ENCODE measurements around the gene DUXB. TPM values are rescaled to one million over a fixed set of nuclear protein-coding genes. Genes with fewer than 3 reads are reported as not detected.

DUXB gene
- total and polyA plus RNA-seq, 2 of the 13 experiments (the other 11 are each of a cell fraction or from before 2014, with no cell fraction given): not detected

DNA sequence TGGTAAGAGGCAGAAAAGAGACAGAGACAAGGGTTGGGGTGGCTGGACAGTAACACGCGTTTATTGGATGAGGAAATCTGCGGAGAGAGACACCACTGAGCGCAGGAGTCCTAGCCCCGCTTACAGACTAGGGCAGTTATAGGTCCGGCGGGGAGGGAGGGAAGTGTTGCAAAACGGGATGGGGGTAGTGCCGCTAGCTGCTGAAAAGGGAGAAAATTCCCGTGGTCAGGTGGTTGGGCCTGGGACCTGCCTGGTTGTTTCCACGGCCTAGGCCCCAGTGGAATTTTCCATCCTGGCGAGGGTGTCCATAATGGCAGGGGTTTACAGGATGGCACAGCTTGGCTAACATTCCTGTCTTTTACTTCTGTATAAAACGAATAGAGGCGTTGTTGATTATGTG is 19.0 kb downstream of the DUXB start (continued):
- no peak for TF ChIP-seq ZNF839 (CRISPR knock-in tag; IDR thresholded peaks at IDR 0.05; ENCODE audit: borderline replicate concordance)
- TF ChIP-seq SALL1 (CRISPR knock-in tag; IDR thresholded peaks at IDR 0.05): peak; percentile 22; the same call in 1 of the 2 replicates
- TF ChIP-seq CEBPB (IDR thresholded peaks at IDR 0.05; ENCODE audit: borderline replicate concordance, low read depth, low read length): peak; percentile 53; the same call in 1 of the 2 replicates
- TF ChIP-seq XRCC5 (optimal IDR thresholded peaks at IDR 0.05; ENCODE audit: low read length): peak; percentile 66
- TF ChIP-seq CHCHD3 (CRISPR knock-in tag; IDR thresholded peaks at IDR 0.05): no peak
- no peak for TF ChIP-seq KLF9 (CRISPR knock-in tag; IDR thresholded peaks at IDR 0.05; ENCODE audit: low read depth)
- TF ChIP-seq DMAP1 (CRISPR knock-in tag; IDR thresholded peaks at IDR 0.05): peak; percentile 24; the same call in 1 of the 2 replicates
- TF ChIP-seq, protein P1, sequence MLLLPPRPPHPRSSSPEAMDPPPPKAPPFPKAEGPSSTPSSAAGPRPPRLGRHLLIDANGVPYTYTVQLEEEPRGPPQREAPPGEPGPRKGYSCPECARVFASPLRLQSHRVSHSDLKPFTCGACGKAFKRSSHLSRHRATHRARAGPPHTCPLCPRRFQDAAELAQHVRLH (CRISPR knock-in tag; IDR thresholded peaks at IDR 0.05; ENCODE audit: borderline replicate concordance, low read depth): 0 out of 2 replicates have a peak, but pooled peaks have one; percentile 28
- TF ChIP-seq HMGA1 (CRISPR knock-in tag; conservative IDR thresholded peaks at IDR 0.05): no peak
- TF ChIP-seq ZNF12 (CRISPR knock-in tag; IDR thresholded peaks at IDR 0.05): no peak
- TF ChIP-seq ZNF777 (CRISPR knock-in tag; IDR thresholded peaks at IDR 0.05): no peak
- TF ChIP-seq, protein P2, sequence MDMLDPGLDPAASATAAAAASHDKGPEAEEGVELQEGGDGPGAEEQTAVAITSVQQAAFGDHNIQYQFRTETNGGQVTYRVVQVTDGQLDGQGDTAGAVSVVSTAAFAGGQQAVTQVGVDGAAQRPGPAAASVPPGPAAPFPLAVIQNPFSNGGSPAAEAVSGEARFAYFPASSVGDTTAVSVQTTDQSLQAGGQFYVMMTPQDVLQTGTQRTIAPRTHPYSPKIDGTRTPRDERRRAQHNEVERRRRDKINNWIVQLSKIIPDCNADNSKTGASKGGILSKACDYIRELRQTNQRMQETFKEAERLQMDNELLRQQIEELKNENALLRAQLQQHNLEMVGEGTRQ (IDR thresholded peaks at IDR 0.05; ENCODE audit: low read depth, low read length): no peak
- TF ChIP-seq, protein P2 (CRISPR knock-in tag; IDR thresholded peaks at IDR 0.05; ENCODE audit: borderline replicate concordance): no peak
- TF ChIP-seq CBX5 (CRISPR knock-in tag; IDR thresholded peaks at IDR 0.05; ENCODE audit: borderline replicate concordance): no peak
- TF ChIP-seq, protein P3, sequence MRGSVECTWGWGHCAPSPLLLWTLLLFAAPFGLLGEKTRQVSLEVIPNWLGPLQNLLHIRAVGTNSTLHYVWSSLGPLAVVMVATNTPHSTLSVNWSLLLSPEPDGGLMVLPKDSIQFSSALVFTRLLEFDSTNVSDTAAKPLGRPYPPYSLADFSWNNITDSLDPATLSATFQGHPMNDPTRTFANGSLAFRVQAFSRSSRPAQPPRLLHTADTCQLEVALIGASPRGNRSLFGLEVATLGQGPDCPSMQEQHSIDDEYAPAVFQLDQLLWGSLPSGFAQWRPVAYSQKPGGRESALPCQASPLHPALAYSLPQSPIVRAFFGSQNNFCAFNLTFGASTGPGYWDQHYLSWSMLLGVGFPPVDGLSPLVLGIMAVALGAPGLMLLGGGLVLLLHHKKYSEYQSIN (CRISPR knock-in tag; IDR thresholded peaks at IDR 0.05; ENCODE audit: borderline replicate concordance): no peak
- 0 out of 2 replicates have a peak, but pooled peaks have one; percentile 21 for TF ChIP-seq GATAD2A (CRISPR knock-in tag; IDR thresholded peaks at IDR 0.05)
- TF ChIP-seq, protein P4, sequence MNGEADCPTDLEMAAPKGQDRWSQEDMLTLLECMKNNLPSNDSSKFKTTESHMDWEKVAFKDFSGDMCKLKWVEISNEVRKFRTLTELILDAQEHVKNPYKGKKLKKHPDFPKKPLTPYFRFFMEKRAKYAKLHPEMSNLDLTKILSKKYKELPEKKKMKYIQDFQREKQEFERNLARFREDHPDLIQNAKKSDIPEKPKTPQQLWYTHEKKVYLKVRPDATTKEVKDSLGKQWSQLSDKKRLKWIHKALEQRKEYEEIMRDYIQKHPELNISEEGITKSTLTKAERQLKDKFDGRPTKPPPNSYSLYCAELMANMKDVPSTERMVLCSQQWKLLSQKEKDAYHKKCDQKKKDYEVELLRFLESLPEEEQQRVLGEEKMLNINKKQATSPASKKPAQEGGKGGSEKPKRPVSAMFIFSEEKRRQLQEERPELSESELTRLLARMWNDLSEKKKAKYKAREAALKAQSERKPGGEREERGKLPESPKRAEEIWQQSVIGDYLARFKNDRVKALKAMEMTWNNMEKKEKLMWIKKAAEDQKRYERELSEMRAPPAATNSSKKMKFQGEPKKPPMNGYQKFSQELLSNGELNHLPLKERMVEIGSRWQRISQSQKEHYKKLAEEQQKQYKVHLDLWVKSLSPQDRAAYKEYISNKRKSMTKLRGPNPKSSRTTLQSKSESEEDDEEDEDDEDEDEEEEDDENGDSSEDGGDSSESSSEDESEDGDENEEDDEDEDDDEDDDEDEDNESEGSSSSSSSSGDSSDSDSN (CRISPR knock-in tag; IDR thresholded peaks at IDR 0.05): peak; percentile 39; the same call in 1 of the 2 replicates
- TF ChIP-seq TMF1 (CRISPR knock-in tag; IDR thresholded peaks at IDR 0.05; ENCODE audit: low read depth): no peak
